HG02759 (cell line): ENCODE measurements around the gene MFN2.
A peak's percentile ranks its signal among the peaks of the same experiment; 100 is the strongest.

Source experiments
- ATAC-seq: cut with Tn5 transposase; IDR thresholded peaks from one replicate; pipeline ENCODE4 v1.9.1; 2021; ENCODE audit warnings: mild to moderate bottlenecking, moderate library complexity; ENCODE audit not compliant: unreplicated experiment

MFN2 gene

GRCh38 chr1:12046749-12047119, 66.5 kb downstream of the MFN2 start:
- ATAC-seq: no peak

- ATAC-seq: peak; percentile 49
These were observed 67.1 kb downstream of the MFN2 start for GRCh38 chr1:12047120-12047876.

- no peak for ATAC-seq
These were observed 68.1 kb downstream of the MFN2 start for GRCh38 chr1:12048372-12048771.

- ATAC-seq: no peak
These were observed 69.4 kb downstream of the MFN2 start for GRCh38 chr1:12049616-12050015.

GRCh38 chr1:12051361-12051760, 71.1 kb downstream of the MFN2 start:
- no peak for ATAC-seq

- peak; percentile 75 for ATAC-seq
These were observed 71.8 kb downstream of the MFN2 start for GRCh38 chr1:12052008-12052573.

- ATAC-seq: no peak
These were observed 72.9 kb downstream of the MFN2 start for GRCh38 chr1:12052997-12053686.

- no peak for ATAC-seq
These were observed 73.7 kb downstream of the MFN2 start for GRCh38 chr1:12053752-12054548.

GRCh38 chr1:12055259-12055658, 75.0 kb downstream of the MFN2 start:
- ATAC-seq: no peak

- no peak for ATAC-seq
These were observed 76.1 kb downstream of the MFN2 start for GRCh38 chr1:12056331-12056841.

GRCh38 chr1:12057382-12057781, 77.1 kb downstream of the MFN2 start:
- no peak for ATAC-seq

- no peak for ATAC-seq
These were observed 77.9 kb downstream of the MFN2 start for GRCh38 chr1:12057940-12058687.

GRCh38 chr1:12059226-12059625, 79.0 kb downstream of the MFN2 start:
- no peak for ATAC-seq

GRCh38 chr1:12059722-12060464, 79.6 kb downstream of the MFN2 start:
- ATAC-seq: peak; percentile 46

- no peak for ATAC-seq
These were observed 80.3 kb downstream of the MFN2 start for GRCh38 chr1:12060500-12060899.
